ENCODE measurements around the gene STXBP4.

- TF ChIP-seq, protein P1, sequence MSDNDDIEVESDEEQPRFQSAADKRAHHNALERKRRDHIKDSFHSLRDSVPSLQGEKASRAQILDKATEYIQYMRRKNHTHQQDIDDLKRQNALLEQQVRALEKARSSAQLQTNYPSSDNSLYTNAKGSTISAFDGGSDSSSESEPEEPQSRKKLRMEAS (IDR thresholded peaks at IDR 0.05; ENCODE audit: insufficient read depth, insufficient read length): no peak
- TF ChIP-seq POLR2AphosphoS5 (IDR thresholded peaks at IDR 0.05; ENCODE audit: insufficient read depth, low read depth, low read length) (no peak), CTCF (IDR thresholded peaks at IDR 0.05; ENCODE audit: extremely low read depth in 1 of 2, insufficient read depth in 1 of 2, low read depth in 1 of 2, low read length in 2 of 2) (no peak), EZH2 (IDR thresholded peaks at IDR 0.05; ENCODE audit: borderline replicate concordance, low read depth, low read length, severe bottlenecking) (no peak), POLR2A (IDR thresholded peaks at IDR 0.05; ENCODE audit: low read depth, low read length) (no peak), FOS (IDR thresholded peaks at IDR 0.05; ENCODE audit: borderline replicate concordance, insufficient read depth, low read length) (no peak), MYC (IDR thresholded peaks at IDR 0.05; ENCODE audit: low read depth, low read length) (no peak), JUN (IDR thresholded peaks at IDR 0.05; ENCODE audit: borderline replicate concordance, insufficient read depth, insufficient read length, low read depth) (no peak)
Measured at GRCh38 chr17:55110521-55110920, 142.0 kb downstream of the STXBP4 start.
